ENCODE data around the gene DRC1.

DRC1 gene

GRCh38 chr2:26457695-26458364 lies 56.1 kb downstream of the DRC1 start:
- DNase-seq (ENCODE audit: low read depth) = no peak
- Histone ChIP-seq H3K27me3 (replicated peaks; ENCODE audit: control insufficient read depth, insufficient read depth, low read length) (no peaks in the 10 kb centered on the region), H3K4me3 (ENCODE audit: low read length) (no peak overlapping the region)

GRCh38 chr2:26458365-26459042 lies 56.8 kb downstream of the DRC1 start:
- no peak for DNase-seq (ENCODE audit: low read depth)
- Histone ChIP-seq H3K9me3 (ENCODE audit: control insufficient read depth, low read length) (no peaks in the 10 kb centered on the region), H3K4me1 (ENCODE audit: control insufficient read depth, insufficient read depth, low read length) (peaks cover 14% of the 10 kb centered on the region), H3K36me3 (ENCODE audit: control insufficient read depth, insufficient read depth, low read length, severe bottlenecking) (no peaks in the 10 kb centered on the region), H3K9ac (ENCODE audit: low read length) (no peak overlapping the region), H3K4me3 (ENCODE audit: low read length) (no peak overlapping the region), H3K27me3 (replicated peaks; ENCODE audit: control insufficient read depth, insufficient read depth, low read length) (no peaks in the 10 kb centered on the region)

More at GRCh38 chr2:26457695-26458364, 56.1 kb downstream of the DRC1 start:
- Histone ChIP-seq H3K36me3 (ENCODE audit: control insufficient read depth, insufficient read depth, low read length, severe bottlenecking) (no peaks in the 10 kb centered on the region), H3K9ac (ENCODE audit: low read length) (no peak overlapping the region), H3K4me1 (ENCODE audit: control insufficient read depth, insufficient read depth, low read length) (peaks cover 9% of the 10 kb centered on the region), H3K9me3 (ENCODE audit: control insufficient read depth, low read length) (no peaks in the 10 kb centered on the region)

- Histone ChIP-seq H3K4me3 (ENCODE audit: low read length) (no peak overlapping the region), H3K27me3 (replicated peaks; ENCODE audit: control insufficient read depth, insufficient read depth, low read length) (no peaks in the 10 kb centered on the region), H3K4me1 (ENCODE audit: control insufficient read depth, insufficient read depth, low read length) (peaks cover 14% of the 10 kb centered on the region), H3K9ac (ENCODE audit: low read length) (no peak overlapping the region), H3K36me3 (ENCODE audit: control insufficient read depth, insufficient read depth, low read length, severe bottlenecking) (no peaks in the 10 kb centered on the region), H3K9me3 (ENCODE audit: control insufficient read depth, low read length) (no peaks in the 10 kb centered on the region)
- DNase-seq (ENCODE audit: low read depth) = no peak
Observed at GRCh38 chr2:26459991-26460612, 58.4 kb downstream of the DRC1 start.

GRCh38 chr2:26460613-26461031 lies 58.9 kb downstream of the DRC1 start:
- no peaks in the 10 kb centered on the region for H3K9me3 ChIP-seq (ENCODE audit: control insufficient read depth, low read length)
- H3K27me3 ChIP-seq (replicated peaks; ENCODE audit: control insufficient read depth, insufficient read depth, low read length) = no peaks in the 10 kb centered on the region
- no peak overlapping the region for H3K9ac ChIP-seq (ENCODE audit: low read length)
- H3K4me1 ChIP-seq (ENCODE audit: control insufficient read depth, insufficient read depth, low read length) = peaks cover 14% of the 10 kb centered on the region
- DNase-seq (ENCODE audit: low read depth) = no peak
- no peak overlapping the region for H3K4me3 ChIP-seq (ENCODE audit: low read length)
- no peaks in the 10 kb centered on the region for H3K36me3 ChIP-seq (ENCODE audit: control insufficient read depth, insufficient read depth, low read length, severe bottlenecking)

GRCh38 chr2:26461601-26462023 lies 59.9 kb downstream of the DRC1 start:
- Histone ChIP-seq H3K36me3 (ENCODE audit: control insufficient read depth, insufficient read depth, low read length, severe bottlenecking) (no peaks in the 10 kb centered on the region), H3K9ac (ENCODE audit: low read length) (no peak overlapping the region), H3K9me3 (ENCODE audit: control insufficient read depth, low read length) (no peaks in the 10 kb centered on the region), H3K27me3 (replicated peaks; ENCODE audit: control insufficient read depth, insufficient read depth, low read length) (no peaks in the 10 kb centered on the region), H3K4me3 (ENCODE audit: low read length) (no peak overlapping the region), H3K4me1 (ENCODE audit: control insufficient read depth, insufficient read depth, low read length) (peaks cover 14% of the 10 kb centered on the region)
- no peak for DNase-seq (ENCODE audit: low read depth)

GRCh38 chr2:26462100-26462499 lies 60.4 kb downstream of the DRC1 start:
- H3K4me1 ChIP-seq (ENCODE audit: control insufficient read depth, insufficient read depth, low read length) = peaks cover 14% of the 10 kb centered on the region
- H3K27me3 ChIP-seq (replicated peaks; ENCODE audit: control insufficient read depth, insufficient read depth, low read length) = no peaks in the 10 kb centered on the region
- no peak overlapping the region for H3K9ac ChIP-seq (ENCODE audit: low read length)
- H3K4me3 ChIP-seq (ENCODE audit: low read length) = no peak overlapping the region
- no peaks in the 10 kb centered on the region for H3K36me3 ChIP-seq (ENCODE audit: control insufficient read depth, insufficient read depth, low read length, severe bottlenecking)
- H3K9me3 ChIP-seq (ENCODE audit: control insufficient read depth, low read length) = no peaks in the 10 kb centered on the region
- DNase-seq (ENCODE audit: low read depth) = no peak

- peaks cover 14% of the 10 kb centered on the region for H3K4me1 ChIP-seq (ENCODE audit: control insufficient read depth, insufficient read depth, low read length)
- H3K36me3 ChIP-seq (ENCODE audit: control insufficient read depth, insufficient read depth, low read length, severe bottlenecking) = no peaks in the 10 kb centered on the region
- no peak overlapping the region for H3K9ac ChIP-seq (ENCODE audit: low read length)
- H3K27me3 ChIP-seq (replicated peaks; ENCODE audit: control insufficient read depth, insufficient read depth, low read length) = no peaks in the 10 kb centered on the region
- no peaks in the 10 kb centered on the region for H3K9me3 ChIP-seq (ENCODE audit: control insufficient read depth, low read length)
- H3K4me3 ChIP-seq (ENCODE audit: low read length) = no peak overlapping the region
- peak; percentile 63 for DNase-seq (ENCODE audit: low read depth)
Observed at GRCh38 chr2:26462511-26463243, 61.0 kb downstream of the DRC1 start.

GRCh38 chr2:26463244-26464192 lies 61.8 kb downstream of the DRC1 start:
- DNase-seq (ENCODE audit: low read depth) = no peak
- Histone ChIP-seq H3K9ac (ENCODE audit: low read length) (no peak overlapping the region), H3K36me3 (ENCODE audit: control insufficient read depth, insufficient read depth, low read length, severe bottlenecking) (no peaks in the 10 kb centered on the region), H3K4me3 (ENCODE audit: low read length) (no peak overlapping the region), H3K4me1 (ENCODE audit: control insufficient read depth, insufficient read depth, low read length) (peaks cover 14% of the 10 kb centered on the region), H3K27me3 (replicated peaks; ENCODE audit: control insufficient read depth, insufficient read depth, low read length) (no peaks in the 10 kb centered on the region), H3K9me3 (ENCODE audit: control insufficient read depth, low read length) (no peaks in the 10 kb centered on the region)

- Histone ChIP-seq H3K4me1 (ENCODE audit: control insufficient read depth, insufficient read depth, low read length) (peaks cover 14% of the 10 kb centered on the region), H3K4me3 (ENCODE audit: low read length) (no peak overlapping the region), H3K9me3 (ENCODE audit: control insufficient read depth, low read length) (peaks cover 5% of the 10 kb centered on the region), H3K9ac (ENCODE audit: low read length) (no peak overlapping the region), H3K27me3 (replicated peaks; ENCODE audit: control insufficient read depth, insufficient read depth, low read length) (no peaks in the 10 kb centered on the region), H3K36me3 (ENCODE audit: control insufficient read depth, insufficient read depth, low read length, severe bottlenecking) (no peaks in the 10 kb centered on the region)
- no peak for DNase-seq (ENCODE audit: low read depth)
Observed at GRCh38 chr2:26464390-26465265, 62.9 kb downstream of the DRC1 start.

All from adipocyte (in vitro differentiated cells).